HG03378 (cell line): ENCODE results near the gene FRMPD4.

Experiments
- ATAC-seq: cut with Tn5 transposase; IDR thresholded peaks from one replicate; pipeline ENCODE4 v1.9.1; 2021; ENCODE audit warnings: mild to moderate bottlenecking, moderate library complexity; ENCODE audit not compliant: unreplicated experiment

FRMPD4 gene

DNA sequence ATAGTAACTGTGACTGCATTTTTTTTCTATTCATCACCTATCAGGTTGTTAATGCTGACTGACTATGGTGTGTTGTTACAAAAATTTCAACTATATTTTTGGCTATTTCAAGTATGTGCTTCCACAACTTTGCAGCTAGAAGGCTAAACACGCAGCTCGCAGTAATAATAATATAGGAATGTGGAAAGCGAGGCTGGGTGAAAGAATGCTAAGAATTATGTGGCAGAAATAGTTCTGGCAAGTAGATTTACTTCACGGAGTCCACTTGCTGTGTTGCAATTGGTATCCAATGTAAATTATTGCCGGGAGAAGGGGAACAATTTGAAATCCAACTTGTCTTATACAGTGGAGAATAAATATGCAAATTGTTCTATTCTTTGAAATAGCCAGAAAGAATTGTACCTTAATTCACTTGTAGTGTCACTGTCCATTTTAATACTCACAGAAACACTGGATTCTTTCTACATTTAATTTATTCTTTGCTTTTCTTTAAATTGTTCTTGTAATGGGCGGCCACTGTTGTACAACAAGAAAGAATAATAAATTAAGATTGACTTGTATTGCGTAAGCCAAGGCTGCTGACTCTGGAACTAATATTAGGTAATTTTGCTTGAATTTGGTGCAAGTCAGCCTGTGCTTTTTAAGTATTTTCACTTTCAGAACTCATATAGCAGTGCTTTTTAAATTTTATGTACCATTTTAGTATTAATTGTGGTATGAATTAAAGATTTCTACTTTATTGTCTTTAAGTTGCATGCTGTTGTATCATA, 154.9 kb downstream of the FRMPD4 start:
- ATAC-seq: no peak

DNA sequence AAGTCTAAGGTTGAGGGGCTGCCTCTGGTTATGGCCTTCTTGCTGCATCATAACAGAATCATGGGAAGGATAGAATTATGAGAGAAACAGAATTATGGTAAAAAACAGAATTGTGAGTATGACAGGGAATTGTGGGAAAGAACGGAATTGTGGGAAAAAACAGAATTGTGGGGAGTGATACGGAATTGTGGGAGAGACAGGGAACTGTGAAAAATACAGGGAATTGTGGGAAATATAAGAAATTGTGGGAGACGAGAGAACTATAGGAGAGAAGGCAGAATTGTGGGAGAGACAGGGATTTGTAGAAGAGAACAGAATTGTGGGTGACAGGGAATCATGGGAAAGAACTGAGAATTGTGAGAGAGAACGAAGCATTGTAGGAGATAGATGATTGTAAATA, 159.1 kb downstream of the FRMPD4 start:
- ATAC-seq: no peak

DNA sequence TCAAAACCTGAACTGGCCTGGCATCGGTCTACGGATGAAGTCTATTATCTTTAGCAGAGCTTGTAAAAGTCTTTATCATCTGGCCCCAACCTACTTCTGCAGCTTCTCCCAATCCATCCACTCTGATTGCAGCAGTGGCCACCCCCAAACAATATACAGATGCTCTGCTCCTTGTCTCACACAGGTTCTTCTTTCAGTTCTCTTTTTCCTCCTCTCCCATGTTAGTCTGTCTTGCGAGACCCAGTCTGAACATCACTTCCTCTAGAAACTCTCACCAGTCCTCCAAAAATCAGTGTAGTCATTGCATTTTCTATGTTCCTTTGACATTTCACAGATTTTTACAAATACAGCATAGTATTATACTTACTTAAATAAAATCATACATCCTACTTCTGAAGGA, 163.0 kb downstream of the FRMPD4 start:
- ATAC-seq: no peak

DNA sequence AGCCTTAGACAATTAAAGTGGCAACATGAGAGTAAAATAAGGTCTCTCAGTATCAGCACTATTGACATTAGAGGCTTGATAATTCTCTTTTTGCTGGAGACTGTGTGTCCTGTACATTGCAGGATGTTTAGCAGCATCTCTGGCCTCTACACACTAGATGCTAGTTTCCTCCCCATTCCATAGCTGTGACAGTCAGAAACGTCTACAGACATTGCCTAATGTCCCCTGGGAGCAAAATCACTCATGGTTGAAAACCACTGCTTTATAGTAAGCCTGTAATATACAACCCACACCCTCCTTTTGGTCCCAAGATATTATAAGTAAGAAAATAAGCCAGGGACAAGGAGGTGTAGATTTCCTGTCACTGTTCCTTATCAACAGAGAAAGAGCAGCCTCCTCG, 166.0 kb downstream of the FRMPD4 start:
- ATAC-seq: no peak

DNA sequence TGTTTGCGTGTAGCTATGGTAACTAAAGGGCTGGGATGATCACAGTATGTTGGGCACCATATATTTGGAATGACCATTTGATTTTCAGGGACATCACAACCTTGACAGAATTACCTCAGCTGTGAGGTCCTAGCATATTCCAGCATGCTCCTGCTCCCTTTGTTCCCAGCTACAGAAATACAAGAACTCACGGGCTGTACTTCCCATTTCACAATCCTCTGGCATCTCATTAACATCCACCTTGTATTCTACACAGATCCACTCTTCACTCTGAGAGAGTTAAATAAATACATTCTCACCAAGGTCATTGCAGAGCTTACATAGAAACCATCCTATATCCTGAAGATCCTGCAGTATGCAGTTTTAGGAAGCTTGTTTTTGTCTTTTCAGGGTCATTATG, 169.7 kb downstream of the FRMPD4 start:
- ATAC-seq: no peak

DNA sequence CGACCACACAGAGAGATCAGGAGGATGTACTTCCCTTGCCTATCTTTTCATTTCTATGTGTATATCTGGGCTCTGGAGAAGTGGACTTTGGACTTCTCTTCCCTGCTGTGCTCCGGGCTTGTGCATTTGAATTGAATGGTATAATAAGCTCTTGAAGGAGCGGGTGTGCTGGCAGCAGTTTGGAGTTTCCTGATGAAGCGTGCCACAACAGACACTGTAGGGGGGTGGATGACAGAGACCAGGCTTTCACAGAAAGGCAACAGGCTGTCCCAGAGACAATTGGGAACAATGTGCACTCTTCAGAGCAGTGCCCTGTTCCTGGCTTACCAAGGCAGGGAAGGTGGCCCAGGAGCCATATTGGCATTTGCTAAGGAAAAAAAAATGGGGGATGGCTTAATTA, 170.1 kb downstream of the FRMPD4 start:
- no peak for ATAC-seq

DNA sequence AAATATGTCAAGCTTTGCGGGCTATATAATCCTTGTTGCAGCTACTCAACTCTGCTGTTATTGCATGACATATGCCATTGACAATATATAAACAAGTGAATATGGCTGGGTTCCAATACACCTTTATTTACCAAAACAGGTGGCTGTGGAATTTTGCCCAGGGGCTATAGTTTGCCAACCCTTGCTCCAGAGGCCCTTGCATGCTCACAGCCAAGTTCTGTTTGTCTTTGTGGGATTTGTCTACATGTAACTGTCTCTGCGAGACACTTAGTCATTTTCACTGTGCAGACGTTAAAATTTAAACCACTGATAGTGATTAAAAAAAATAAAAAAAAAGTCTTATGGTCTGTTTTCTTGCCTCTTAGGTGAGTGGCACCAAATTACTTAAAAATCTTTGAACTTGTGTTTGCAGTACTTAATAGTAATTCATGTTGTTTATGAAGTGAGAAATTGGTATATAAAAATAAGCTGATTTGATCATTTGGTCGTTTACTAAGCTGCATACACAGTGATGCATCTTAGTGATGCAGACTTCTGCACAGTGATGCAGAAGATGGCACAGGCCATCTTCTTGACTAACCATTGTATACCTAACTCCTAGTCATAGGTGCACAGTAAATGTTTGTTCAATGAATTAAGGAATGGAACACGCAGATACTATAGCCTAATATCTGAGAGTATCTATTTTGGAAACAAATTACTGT, 170.9 kb downstream of the FRMPD4 start:
- no peak for ATAC-seq

DNA sequence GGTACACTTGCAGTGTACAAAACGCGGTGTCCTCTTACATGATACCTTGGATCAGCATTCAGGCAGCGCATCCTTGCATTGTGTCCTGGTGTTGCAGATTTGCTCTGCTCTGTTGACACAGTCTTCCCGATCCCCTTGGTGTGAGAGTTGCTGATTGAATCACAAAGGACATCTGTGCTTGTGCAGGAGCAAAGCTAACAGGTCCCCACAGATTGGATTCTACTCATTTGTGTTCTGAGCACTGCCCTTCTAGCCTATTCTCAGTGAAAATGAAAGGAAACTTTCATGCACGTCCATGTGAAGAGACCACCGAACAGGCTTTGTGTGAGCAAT, 171.4 kb downstream of the FRMPD4 start:
- no peak for ATAC-seq

DNA sequence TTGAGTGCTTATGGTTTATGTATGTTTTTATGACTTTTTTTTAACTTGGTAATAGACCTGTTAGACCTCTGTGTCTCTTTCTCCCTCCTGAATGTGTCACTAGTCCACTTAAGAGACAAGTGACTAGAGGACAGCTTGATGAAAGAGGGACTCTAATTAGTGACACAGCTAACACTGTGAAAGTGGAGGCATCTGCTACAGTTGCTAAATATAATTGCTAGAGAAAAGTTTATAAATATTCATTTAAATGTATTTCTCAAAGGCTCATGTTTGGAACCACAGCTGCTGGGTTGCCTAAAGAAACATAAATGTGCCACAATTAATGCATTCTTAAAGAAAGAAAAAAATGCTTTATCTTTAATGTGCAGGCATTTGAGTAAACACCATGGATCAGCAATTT, 176.4 kb downstream of the FRMPD4 start:
- ATAC-seq: no peak

DNA sequence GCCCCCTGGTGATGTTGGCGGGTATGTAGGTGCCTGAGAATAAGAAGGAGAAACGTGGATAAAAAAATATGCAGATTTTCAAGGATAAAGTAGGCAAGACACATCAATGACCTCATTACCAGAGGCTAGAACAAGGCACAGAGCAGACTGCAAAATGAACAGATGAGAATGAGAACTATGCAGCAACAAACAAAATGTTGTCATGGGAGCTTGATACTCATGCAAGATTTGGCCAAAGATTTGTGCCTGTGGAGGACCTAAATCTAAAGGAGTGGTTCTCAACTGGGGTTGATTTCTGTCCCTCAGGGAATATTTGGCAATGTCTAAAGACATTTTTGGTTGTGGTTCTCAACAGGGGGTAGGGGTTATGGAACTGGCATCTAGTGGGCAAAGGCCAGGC, 177.3 kb downstream of the FRMPD4 start:
- no peak for ATAC-seq

DNA sequence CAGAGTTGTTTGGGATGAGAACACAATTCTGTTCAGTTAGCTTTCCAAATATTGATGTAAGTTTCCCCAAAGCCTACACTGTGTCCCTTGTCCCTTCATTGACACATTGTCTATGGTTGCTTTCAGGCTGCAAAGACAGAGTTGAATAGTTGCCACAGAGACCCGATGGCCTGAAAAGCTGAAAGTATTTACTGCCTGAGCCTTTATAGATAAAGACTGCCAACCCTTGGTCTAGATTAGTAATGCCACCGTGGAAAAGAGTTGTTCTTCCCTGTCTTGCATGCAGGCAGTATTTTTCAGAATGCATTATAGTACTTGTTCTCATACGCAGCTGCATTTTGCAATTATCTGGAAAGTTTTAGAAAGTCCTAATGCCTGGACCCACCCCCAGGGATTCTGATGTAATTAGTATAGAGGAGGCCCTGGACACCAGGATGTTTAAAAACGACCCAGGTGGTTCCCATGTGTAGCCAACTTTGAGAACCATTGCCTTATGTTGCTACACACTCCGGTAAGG, 180.8 kb downstream of the FRMPD4 start:
- no peak for ATAC-seq

DNA sequence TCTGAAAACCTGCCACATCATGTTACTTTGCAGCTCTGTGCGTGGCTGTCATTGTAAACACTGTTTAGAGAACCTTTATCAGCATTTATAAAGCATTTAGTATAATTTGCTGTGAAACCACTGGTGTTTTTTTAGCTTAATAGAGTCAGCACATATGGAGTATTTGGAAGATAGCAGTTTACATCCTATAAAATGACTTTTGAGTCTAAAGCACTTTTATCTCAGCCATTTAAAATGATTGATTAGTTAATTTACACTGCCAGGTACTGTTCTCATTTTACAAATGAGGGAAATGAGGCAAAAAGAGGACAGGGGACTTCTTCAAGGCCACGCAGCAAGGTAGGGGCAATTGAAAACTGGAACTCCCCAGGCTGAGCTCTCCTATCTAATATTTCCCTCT, 181.7 kb downstream of the FRMPD4 start:
- no peak for ATAC-seq

DNA sequence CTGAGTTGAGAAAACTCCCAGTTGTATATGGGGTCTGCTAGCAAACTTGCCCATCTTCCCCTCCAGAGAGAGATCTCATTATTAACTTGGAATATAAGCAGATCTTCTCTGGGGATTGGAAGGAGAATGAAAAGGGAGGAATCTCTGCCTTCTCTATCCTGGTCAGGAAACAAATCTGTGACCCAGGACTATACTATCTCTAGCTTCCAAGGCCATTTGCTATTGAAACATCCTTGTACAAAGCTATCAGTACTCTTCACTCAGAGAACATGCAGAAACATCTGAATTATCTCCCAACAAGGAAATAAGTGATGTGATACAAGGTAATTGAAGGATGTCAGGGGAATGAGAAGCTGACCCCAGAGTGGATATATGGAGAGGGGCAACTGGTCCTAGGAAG, 183.8 kb downstream of the FRMPD4 start:
- no peak for ATAC-seq

DNA sequence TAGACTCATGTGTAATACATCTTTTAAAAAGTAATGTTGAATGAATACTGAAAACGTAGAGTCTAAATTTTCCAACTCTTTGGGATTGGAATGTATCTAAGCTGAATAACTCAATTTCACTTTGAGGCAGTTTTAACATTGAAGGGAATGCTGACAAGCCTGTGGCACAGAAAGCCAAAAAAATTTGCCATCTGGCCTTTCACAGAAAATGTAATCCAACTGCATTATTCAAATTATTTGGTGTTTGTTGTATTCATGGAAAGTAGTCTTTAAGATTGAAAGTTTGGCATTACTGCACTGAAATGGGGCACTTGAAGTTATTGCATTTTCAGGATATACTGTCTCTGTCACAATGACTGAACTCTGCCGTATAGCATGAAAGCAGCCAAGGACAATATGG, 186.9 kb downstream of the FRMPD4 start:
- ATAC-seq: no peak

DNA sequence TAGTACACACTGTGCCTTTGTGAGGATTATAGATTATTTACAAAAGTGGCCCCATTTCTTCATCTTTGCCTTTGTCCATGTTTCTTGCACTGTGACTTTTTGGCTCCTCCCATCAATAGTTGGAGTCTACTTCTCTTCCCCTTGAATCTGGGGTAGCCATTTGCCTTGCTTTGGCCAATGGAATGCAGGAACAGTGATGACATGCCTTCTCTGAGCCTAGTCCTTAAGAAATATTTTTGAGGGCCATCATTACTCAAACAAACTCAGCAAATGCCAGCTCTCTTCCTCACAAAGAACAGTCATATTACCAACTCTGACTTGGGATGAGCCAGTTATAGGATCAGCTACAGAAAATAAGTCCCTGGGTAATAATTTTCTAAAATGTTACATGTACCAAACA, 189.6 kb downstream of the FRMPD4 start:
- no peak for ATAC-seq

DNA sequence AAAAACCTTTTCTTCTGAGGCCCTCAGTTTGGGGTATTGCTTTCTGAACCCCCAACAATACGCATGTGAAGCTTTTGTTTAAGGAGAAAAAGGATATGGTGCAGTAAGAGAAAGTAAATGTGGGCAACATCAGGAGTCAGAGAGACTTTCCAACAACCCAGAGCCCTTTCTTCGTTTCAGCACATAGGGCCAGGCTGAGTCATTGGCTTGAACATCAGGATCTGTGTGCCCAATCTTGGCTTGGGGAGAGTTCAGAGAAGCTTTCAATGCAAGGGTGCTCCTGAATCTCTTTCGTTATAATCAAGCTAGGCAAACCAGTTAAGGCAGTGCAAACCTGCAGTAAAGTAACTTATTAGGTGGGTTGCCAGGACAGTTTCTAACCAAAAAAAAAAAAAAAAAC, 191.2 kb downstream of the FRMPD4 start:
- ATAC-seq: no peak

DNA sequence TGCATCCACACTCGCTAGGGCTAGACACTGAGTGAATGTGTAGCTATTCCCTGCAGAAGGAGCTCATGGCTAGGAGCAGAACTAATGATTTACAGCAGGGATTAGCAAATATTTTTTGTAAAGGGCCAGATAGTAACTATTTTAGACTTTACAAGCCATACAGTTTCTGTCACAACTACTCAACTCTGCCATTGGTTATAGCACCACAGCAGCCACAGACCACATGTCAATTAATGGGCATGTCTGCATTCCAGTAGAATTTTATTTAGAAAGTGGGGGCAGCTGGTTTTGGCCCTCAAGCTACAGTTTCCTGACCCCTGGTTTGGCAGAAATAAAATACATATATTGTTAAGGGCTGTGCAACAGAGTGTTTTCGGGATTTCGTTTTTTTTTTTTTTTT, 192.6 kb downstream of the FRMPD4 start:
- no peak for ATAC-seq

DNA sequence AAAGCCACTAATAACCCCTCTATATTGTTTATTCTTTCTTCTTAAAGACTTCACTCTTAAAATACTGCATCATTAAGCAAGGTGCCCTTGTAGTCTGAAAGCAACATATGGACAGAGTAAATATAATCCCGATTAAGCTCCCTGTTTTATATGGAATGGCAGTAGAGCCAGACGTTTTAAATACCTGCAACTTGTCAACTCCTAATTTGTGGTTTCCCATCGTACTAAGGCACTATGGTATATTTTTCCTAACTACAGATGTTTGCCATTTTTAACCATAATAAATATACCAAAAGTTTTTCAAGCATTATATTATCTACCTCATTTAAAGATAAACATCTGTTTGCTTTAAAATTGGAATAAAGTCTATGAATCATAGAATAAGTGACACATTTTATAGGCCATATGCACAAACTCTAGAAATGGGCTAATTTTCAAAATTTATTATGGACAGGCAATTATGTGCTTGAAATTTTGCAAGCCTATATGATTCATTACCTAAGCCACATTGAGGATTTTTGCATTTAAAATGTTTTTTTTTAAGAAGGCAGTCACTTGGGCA, 194.6 kb downstream of the FRMPD4 start:
- no peak for ATAC-seq

DNA sequence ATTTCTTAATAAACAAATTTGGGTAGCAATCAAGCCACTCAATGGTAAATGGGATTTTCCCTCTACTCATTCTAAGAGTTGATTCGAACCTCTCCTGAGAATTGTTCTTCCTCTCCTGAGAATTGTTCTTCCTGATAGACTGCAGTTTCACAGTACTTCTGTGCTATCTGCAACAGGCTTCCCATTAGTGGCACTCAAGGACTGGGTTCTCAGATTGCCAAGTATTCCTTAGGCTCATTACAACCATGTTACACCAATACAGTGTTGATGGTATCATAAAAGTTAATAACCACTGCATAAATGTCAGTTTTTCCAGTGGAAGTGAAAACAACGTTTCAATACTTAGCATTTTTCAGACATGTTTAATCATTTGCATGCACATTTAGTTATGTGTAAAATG, 201.6 kb downstream of the FRMPD4 start:
- no peak for ATAC-seq

DNA sequence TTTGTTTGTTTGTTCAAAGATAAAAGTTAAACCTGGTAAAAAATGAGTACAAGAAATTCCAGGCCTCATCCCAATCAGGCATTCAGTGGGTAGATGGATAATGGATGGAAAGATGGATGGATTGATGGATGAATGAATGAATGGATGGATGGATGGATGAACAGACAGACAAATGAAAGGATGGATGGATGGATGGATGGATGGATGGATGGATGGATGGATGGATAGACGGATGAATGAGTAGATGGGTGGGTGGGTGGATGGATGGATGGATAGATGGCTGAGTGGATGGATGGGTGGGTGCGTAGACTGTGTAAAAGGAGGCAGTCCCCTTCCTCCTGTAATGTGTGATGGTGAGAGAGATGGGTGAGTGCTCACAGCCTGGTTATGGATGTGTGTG, 206.7 kb downstream of the FRMPD4 start:
- no peak for ATAC-seq

DNA sequence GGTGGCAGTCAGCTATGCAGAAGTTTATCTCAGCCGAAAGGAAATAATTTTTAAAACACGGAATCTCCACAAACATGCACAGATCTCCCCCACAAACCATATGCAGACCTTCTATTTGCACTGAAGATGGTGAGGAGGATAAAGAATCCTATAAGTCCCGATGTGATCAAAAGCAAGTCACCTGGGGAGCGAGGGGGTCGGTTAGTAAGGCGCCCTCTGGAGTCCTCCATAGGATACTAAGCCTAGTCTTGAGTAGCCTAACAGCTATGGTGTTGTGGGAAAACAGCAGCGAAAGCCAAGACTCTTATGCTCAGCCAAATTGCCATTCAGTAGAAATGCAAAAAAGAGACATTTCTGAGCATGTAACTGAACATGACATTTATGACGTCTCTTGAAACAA, 210.9 kb downstream of the FRMPD4 start:
- no peak for ATAC-seq

DNA sequence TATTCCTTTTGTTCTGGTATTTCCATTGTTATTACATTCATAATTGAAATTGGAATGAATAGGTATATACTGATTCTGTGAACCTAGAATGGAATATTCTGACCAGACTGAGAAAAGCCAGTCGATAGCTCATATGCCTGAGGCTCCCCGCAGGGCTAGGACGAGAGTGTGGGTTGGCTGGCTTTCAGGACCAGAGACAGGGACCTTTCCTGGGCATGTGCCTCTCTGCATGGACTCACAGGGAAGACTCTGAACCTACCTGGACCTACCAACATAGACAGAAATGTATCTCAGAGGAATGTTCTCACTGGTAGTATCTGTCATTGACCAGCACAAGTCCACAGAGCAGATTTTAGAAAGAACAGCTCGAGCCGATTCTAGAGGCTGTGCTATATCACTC, 214.6 kb downstream of the FRMPD4 start:
- no peak for ATAC-seq
